GM13976 (cell line): ENCODE measurements around the gene EXOSC1.

Source experiments
- DNase-seq: peaks from one replicate; pipeline ENCODE4 v3.0.0; 2012; ENCODE audit warnings: low spot score
- CTCF ChIP-seq: IDR thresholded peaks from 2 replicates; pipeline ENCODE4 v1.5.1; 2012; ENCODE audit warnings: borderline replicate concordance, mild to moderate bottlenecking; ENCODE audit not compliant: insufficient read depth; ENCODE audit errors: extremely low read depth, missing control alignments, control extremely low read depth
- in situ Hi-C: fragments of 300-500 bp; cut with MboI; formaldehyde crosslinking; loops from one replicate; pipeline ENCODE4 v1.12.0; 2022; ENCODE audit warnings: low sequenced_read_pairs, mixed read lengths, inconsistent platforms; ENCODE audit not compliant: unreplicated experiment

EXOSC1 gene

GRCh38 chr10:97393034-97393573 lies 52.7 kb downstream of the EXOSC1 start:
- in situ Hi-C loops: no loop called here
- no peak for DNase-seq

DNA sequence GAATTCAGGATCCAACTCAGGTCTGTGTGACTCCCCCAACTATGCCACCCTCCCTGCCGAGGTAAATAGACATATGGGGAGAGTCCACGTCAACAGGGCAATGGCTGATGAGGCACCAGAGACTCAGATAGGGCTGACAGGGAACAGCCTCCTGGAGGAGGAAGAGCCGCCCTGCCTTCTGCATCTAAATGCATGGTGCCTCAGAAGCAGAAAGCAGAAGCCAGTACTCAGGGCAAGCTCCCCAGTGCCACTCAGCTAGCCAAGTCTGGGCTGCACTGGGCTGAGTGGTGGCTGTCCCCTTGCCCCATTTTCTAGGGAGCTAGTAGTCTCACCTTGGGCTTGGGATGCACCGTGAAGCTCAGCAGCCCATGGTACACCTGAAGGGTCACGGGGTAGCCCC lies 55.7 kb downstream of the EXOSC1 start:
- TF ChIP-seq CTCF: no peak
- in situ Hi-C loops: no loop called here
- DNase-seq: no peak

More at GRCh38 chr10:97393034-97393573, 52.7 kb downstream of the EXOSC1 start:
- no peak for TF ChIP-seq CTCF

DNA sequence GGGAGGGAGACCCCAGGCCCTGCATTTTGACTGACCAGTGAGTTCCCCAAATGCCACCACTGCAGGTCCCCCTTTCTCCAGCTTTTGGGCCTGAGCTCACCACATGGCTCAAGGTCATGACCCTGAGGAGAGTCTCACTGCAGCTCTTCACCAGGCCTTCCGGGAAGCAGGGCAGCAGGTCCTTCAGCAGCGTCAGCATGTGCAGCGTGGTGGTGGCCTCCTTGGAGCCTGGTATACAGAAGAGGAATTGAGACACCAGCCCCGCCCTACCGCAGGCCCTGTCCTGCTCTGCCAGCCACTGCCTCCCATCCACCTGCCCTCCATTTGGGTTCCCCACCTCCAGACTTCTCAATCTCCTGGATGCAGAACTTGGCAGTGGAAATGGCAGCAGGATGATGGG lies 57.7 kb downstream of the EXOSC1 start:
- in situ Hi-C loops: no loop called here
- no peak for TF ChIP-seq CTCF
- no peak for DNase-seq
